GM21786 (cell line): ENCODE measurements around the gene DRC3.
A peak's percentile ranks its signal among the peaks of the same experiment; 100 is the strongest.

ENCODE experiments used
- ATAC-seq: cut with Tn5 transposase; IDR thresholded peaks from one replicate; pipeline ENCODE4 v1.9.1; 2021; ENCODE audit not compliant: unreplicated experiment

The DRC3 gene

DNA sequence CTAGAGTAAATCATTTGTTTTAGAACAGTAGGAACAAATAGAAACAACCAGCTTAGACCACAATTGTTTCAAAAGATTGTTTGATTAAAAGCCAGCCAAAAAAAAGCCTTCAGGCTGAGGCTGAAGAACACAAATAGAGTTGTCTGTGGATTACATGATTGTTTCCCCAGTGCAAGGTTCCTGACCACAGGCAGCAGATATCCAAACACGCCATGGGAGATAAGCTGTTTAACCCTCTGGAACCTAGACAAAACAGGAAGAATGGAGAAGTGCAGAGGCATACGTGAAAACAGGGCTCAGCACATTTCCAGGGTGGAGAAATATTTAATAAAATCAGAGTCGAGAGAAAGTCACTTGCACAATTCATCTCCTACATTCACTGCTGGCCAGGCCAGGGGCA, 45.3 kb downstream of the DRC3 start:
- ATAC-seq = no peak

DNA sequence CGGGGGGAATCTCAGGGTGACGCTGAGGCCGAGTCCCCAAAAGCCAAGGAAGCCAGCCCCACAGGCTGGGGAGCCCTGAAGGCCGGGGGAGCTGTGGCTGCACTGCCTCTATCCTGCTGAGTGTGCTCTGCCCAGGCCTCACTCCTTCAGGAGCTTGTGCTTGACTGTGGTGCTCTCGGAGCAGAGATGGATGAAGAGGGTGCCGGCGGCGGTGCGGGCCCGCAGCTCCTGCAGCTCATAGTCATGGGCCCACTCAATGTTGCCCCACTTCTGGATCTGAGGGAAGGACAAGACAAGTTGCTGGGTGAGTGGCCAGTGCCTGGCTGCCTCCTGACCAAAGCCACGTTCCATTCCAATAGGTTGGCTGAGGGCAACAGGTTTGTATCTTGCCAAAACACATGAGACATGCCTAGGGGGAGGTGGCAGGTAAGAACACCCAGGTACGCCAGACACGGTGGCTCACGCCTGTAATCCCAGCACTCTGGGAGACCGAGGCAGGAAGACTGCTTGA, 45.8 kb downstream of the DRC3 start:
- ATAC-seq = no peak

DNA sequence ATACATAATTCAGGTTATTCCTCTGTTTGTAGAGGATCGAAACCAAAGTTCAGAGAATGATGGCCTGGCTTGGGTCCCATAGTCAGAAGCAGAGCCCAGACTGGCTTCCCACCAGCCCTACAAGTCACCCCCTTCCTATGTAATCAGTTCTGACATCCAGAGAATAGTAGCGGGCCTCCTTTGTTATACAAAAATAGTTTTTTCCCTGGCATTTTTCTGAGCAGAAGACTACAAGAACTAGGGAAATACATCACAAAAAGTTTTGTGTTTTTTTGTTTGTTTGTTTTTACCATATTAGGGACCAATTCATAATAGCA, 47.1 kb downstream of the DRC3 start:
- ATAC-seq = no peak

DNA sequence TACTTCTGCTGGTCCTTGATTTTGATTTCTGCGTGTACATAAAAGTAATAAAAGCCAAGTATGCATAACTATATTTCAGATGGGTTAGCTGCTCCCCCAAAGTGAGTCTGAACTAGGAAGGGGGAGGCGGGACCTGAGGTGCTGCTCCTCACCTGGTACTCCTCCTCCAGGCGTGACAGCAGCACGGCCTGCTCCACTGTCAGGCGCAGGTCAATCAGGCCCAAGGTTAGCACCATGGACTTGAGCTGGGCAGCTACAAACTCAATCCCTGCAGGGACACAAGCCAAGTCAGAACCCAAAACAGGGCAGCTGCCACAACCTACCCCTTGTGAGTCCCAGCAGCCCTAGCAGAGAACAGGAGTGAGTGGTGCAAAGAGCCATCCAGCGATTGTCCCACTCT, 48.3 kb downstream of the DRC3 start:
- no peak for ATAC-seq

DNA sequence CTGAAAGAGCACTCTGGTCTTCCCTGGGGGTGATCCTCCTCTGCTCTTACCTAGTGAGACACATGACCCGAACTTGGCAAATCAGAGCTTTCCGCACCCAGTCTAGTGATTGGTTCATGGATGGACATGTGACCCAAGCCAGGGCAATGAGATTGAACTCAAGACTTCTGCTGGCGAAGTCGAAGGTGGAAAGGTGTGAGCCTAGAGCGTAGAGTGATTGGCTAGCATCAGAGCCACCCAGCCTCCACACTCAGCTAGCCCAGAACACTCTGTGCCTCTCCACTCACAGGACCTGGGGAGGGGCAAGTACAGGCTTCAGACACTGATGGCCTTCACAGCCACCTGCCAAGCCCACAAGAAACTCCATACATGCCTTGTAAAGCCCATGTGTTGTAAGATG, 48.7 kb downstream of the DRC3 start:
- no peak for ATAC-seq

DNA sequence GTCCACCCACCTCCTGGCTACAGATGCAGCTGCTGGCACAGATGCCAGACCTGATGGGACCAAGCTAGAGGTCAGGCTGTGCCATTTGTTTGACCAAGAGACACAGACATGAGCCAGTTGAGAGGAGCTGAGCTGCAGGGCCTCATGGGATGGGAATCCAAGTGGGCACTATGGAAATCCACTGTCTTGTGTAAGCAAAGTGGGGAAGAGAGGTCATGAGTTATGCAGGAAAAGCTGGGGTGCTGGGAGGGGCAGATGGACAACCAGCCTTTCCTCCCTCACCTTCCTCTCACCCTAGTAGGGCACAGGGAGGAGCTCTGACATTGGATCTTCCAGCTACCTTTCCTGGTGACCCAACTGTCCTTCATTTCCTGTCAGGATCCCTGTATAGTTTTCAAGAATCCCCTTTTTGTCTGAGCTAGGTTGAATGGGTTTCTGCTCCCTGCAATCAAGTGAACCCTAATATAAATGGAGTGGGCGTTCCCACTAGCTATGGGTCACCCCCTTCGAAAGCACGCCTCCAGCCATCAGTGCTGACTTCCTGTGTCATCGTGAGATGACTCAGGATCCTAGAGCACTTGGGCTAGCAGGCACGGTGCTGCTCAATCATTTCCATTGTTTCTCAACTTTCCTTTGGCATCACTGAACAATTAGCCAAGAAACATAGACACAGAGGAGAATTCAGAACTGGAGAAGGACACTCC, 52.7 kb downstream of the DRC3 start:
- peak; percentile 56 for ATAC-seq

DNA sequence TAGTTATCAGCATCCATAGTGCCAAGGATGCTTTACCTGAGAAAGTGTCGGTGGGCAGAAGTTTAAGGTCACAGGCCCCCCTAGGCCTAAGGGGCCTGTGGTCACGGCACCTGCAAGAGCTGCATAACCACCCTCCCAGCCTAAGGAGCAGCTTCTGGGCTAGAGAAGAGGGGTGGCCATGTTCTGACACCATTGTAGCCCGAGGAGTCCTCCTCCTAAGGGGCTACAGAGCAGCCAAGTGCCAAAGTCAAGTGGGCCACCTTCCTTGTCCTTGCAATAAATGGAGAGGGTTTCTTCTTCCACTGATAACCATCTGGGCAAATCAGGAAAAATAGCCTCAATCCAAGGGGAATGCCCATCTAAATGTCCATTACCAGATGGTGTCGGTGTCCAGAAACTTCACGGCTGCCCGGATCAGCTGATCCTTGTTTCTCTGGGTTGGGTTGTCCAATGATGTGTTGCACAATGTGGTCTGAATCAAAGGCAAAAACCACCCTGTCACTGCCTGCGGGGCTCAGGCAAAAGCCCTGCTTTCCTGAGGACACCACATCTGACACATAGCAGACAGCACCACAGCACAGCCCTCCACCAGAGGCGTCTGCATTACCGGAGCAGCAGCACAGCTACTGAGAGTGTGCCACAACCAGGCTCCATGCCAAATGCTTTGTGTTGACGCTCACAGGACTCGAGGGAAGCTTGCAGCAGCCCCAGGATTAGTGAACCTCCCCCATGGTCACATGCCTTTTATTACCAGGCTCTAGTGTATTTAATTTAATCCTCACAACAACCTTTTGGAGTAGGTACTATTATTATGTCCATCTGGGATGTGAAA, 53.5 kb downstream of the DRC3 start:
- ATAC-seq = no peak

DNA sequence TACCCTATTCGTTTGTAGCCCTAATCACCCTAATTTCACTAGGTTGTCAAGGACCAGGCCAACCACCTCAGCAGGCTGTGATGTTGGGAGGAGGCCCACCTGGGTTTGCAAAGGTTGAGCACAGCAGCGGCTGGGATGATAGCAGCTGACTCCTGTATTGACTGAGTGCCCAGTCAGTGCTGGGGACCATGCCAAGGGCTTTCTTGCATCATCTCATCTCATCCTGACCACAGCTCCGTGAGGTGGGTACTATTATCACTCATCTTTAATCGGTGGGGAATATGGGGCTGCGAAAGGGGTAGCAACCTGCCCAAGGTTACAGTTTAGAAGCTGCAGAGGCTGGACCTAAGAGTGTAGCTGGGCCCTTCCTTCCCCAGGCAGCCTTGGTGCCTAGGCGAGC, 54.6 kb downstream of the DRC3 start:
- no peak for ATAC-seq

DNA sequence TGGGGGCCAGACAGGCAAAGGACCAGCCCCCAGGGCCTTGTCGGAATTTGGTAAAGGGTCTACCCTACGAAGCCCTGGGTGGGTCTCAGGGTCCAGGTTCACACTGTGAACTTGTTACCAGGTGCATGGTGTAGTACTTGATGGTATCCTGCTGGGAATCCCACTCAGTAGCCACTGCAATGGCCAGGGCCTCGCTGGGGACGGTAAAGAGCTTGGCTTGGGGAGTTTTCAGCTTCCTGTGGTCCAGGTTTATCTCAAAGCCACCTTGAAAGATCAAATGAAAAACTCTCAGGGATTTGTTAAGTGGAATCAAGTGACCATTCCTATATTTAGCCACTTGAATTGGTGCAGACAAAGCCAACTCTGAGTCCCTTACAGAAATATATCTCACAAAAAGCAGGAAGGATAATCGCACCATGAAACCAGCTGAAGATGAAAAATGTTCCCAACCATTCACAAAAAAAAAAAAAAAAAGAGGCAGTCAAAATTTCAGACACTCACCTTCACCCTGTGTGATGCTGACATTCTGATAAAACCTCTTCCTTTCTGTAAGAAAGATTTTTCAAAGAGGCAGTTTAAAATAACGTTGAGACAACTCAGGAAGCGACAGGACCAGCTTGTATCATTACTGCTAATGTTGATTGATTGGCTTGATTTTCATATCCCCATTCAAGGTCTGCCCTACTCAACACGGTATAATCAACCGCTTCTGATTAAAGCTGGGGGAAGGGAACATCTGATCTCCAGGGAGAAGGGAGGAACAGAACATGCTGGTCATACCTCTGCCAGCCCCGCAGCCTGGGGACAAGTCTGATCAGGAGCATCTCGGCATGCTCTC, 55.7 kb downstream of the DRC3 start:
- ATAC-seq = no peak

DNA sequence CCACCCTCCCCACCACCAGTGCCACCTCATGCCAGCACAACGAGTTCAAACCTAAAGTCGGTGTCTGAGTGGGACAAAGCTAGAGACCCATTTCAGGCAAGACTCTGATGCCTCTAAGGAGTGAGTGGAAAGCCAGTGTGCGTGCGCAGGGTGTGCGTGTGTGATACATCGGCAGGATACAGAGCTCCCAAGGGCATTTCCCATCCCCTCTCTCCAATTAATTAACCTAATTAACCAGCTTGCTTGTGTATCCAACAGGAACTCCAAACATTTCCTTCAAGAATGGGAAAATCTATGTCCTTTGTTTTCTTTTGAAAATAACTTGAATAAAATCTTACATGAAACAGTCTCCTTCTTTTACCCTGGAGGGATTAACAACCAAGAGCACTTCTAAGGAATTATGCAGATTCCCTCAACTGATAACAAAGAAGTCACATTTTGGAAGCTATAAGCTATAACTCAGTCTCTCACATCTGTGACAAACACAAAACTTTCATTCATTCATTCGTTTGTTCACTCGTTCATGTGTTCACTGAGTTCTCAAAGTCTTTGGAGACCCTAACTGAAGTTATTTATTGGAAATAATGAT, 56.4 kb downstream of the DRC3 start:
- ATAC-seq = no peak

DNA sequence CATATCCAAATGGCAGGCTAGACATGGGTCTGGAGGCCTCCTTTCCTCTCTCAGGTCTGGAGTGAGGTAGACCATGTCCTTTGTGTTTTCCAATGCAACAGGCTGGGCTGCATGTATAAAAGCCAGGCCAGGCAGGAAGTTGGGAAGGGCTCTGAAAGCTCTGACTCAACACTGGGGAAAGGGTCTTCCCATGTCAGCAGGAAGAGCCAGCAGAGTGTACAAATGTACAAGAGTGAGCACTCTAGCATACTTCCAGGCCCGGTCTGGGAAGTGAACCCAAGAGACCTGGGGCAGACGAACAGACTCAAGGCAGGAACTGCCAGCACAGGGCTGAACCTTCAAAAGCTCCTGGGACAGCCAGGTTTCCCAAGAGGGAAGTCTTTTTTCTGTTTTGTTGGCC, 59.3 kb downstream of the DRC3 start:
- ATAC-seq = no peak

DNA sequence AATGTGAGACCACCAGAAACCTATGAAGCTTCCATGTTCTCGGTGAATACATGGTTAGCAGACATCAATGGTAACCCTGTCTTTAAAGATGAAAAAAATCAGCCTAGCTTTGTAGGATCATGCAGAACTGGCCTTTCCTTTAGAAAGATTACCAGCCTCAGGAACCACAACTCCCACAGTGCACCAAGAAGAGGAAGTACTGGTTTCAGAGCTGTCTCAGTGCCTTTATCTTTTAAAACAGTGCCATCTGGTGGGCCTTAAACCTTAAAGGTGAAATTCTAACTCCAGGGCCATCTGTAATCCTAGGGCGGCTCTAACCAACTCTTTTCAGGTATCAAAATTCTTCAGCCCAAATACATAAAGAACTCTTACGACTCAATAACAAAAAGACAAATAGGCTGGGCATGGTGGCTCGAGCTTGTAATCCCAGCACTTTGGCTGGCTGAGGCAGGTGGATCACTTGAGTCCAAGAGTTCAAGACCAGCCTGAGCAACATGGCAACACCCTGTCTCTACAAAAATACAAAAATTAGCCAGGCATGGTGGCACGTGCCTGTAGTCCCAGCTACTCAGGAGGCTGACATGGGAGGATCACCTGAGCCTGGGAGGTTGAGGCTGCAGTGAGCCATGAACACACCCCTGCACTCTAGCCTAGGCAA, 60.9 kb downstream of the DRC3 start:
- ATAC-seq = no peak

DNA sequence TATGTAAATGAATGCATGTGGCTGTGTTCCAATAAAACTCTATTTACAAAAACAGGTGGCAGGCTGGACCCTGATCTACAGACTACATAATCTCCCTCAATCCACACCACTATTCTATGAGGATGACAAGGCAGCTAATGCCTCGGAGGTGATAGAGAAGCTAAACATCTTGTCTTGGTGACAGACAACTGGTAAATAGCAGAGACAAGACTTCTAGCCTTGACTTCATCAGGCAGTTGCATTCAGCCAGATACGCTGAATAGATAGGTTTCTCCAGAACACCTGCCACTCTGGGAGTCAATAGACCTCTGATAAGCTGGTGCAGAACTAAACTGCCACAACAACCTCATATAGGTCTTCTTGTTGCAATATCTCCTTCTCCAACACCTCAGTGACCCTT, 63.0 kb downstream of the DRC3 start:
- no peak for ATAC-seq

DNA sequence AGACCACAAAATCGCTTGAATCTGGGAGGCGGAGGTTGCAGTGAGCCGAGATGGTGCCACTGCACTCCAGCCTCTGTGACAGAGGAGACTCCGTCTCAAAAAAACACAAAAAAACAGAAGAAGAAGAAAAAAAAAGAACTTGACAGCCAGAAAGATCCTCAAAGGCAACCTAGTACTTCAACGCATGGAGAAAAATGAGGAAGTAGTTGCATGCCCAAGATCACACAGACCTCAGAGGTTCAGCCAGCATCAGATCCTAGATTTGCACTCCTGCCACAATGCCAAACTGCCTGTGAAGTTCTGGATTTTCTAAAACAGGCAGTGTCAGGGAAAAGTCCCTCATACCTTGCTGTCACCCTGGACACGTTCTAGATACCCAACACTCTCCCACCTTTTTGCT, 64.8 kb downstream of the DRC3 start:
- ATAC-seq = no peak

DNA sequence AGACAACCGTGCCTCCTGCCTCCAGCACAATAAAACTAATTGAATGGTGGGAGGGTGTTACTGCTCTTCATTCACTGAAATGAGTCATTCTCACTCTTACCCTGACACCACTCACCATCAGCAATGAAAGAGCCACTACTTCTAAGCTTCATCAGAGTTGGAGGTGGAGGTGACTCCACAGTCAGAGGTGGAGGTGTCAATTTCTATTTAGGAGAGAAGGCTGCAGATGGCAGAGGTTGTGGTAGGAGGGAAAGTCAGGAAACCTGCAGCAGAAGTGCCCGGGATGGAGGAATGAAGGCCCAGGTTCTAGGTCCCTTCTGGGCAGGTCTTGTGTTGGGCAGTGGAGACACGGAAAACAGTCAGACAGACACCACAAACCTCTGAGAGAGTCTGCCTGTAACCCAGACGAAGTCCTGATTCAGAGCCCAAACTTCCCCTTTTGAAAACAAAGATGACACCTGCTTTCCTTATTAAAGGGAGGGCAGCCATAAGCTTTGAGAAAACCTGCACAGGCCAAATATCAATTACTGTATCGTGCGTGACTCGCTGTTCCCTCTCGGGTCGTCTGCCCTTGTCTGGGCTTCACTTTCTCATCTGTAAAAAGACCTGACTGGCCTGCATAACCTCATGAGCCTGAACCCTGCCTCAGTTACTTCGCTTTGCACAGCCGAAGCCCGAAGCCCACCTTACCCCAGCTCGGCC, 65.6 kb downstream of the DRC3 start:
- ATAC-seq = no peak

DNA sequence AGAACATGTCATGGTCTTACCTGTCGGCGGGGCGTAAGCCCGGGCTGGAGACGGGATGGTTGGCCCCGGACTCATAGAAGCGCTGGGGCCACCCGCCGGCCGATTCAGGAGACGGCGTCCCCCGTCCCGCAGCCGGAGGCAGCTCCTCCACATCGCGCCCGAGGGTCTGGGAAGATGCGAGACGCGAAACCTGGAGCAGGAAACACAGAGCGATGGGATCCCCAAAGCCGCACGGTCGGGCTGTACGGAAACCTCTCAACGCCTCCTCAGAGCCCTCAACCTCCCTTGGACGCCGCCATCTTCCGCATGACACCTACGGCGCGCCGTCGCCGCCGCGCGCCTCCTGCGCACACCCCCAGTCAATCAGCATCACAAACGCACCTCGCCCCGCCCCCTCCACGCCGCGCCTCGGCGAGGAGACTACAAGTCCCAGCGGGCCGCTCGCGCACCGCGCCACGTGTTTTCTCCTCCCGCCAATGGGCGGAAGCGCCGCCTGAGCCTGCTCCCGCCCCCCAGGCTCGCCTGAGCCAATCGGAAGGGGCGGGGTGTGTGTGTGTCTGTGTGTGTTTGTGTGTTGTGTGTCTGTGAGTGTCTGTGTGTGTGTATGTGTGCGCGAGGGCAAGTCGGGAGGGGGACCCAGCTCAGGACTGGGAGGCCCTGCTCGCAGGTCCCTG, 66.3 kb downstream of the DRC3 start, which contains the start of the genes ATPAF2 and GID4:
Gene ATPAF2, minus strand, starts transcription at position 308 of the 674 bp plus-strand sequence. Its CDS starts 155 bp downstream, at position 153.
Gene GID4, plus strand, starts transcription at position 548 of the 674 bp plus-strand sequence. Its CDS starts 57 bp downstream, at position 605.
- peak; percentile 93 for ATAC-seq

DNA sequence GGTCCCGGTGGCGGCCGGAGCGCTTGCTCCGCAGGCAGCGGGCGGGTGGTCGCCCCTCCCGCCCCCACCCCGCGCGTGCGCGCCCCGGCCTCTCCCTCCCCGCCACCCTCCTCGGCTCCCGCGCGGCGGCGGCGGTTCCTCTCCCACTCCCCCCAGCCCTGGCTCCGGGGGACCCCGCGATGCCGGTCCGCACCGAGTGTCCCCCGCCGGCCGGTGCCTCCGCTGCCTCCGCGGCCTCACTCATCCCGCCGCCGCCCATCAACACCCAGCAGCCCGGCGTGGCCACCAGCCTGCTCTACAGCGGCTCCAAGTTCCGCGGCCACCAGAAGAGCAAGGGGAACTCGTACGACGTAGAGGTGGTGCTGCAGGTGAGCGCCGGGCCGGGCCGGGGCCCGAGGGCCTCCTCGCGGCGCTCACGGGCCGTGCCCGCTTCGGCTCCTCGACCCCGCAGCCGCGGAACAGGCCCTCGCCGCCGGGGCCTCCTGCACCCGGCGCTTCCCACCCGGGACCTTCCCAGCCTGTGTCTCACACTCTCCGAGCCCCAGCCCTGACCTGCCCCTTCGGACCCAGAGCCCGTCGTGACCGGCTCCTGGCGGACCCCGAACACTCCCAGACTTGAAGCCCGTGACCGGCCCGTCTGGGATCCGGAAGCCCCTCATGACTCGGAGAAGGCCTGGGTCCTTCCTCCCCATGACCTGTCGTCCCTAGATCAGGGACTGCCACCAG, 67.0 kb downstream of the DRC3 start:
- peak; percentile 18 for ATAC-seq

DNA sequence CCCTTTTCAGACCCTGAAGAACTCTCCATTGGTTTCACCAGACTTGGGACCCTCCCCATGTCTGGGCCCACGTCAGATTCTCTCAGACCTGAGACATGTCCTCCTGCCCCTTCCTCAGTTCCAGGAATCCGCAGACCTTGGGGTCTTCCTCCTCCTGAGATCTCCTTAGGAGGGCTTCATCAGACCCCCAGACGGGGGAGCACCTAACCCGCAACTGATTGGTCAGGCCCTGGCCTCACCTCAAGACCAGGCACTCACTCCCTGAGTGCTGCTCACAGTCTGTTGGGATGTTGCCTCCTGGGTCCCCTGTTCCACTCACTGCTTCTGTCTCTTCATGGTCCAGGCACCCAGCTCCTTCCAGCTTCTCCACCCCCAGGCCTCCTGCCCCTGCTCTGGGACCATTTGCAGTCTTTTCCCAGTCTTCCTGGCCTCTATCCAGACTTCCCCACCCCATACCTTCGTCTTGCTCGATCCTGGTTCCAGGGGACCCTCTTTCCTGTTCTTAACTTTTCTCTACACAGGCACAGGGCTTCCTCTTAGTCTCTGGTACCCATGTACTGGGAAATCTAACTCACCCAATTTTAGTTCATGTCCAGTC, 67.7 kb downstream of the DRC3 start:
- no peak for ATAC-seq
